ENCODE measurements around the gene SPAG9.
"Not testable (repeated sequence)": the region's sequence is repeated elsewhere in the genome, so short reads cannot be mapped to it uniquely, and the experiment has no call there.

The SPAG9 gene

GRCh38 chr17:51088287-51088686 is 32.4 kb downstream of the SPAG9 start:
- no peak for DNase-seq (ENCODE audit: low read depth)

- no peak for DNase-seq (ENCODE audit: low read depth)
These were observed 33.5 kb downstream of the SPAG9 start for GRCh38 chr17:51087072-51087757.

GRCh38 chr17:51085150-51085805 is 35.4 kb downstream of the SPAG9 start:
- DNase-seq (ENCODE audit: low read depth) = no peak

- no peak for DNase-seq (ENCODE audit: low read depth)
These were observed 36.7 kb downstream of the SPAG9 start for GRCh38 chr17:51083981-51084380.

DNA sequence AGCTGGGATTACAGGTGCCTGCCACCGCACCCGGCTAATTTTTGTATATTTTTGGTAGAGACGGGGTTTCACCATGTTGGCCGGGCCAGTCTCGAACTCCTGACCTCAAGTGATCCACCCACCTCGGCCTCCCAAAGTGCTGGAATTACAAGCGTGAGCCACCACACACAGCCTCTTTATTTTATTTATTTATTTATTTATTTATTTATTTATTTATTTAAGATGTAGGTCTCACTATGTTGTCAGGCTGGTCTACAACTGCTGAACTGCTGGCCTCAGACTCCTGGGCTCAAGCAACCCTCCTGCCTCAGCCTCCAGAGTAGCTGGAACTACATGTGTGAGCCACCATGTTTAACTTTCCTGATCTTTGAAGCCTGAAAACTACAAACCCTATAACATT is 37.3 kb downstream of the SPAG9 start:
- DNase-seq (ENCODE audit: low read depth) = not testable (repeated sequence)

DNA sequence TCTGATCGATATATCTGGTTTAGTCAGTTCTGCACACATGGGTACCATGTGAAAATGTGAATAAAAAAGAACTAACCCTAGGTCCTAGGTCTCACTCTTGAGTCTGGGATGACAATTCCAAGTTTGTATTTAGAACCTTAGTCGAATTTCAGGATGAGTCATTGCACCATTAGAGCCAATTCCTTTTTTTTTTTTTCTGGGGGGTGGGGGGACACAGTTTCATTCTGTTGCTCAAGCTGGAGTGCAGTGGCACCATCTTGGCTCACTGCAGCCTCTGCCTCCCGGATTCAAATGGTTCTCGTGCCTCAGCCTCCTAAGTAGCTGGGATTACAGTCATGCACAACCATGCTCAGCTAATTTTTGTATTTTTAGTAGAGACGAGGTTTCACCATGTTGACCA is 41.6 kb downstream of the SPAG9 start:
- DNase-seq (ENCODE audit: low read depth) = no peak

- DNase-seq (ENCODE audit: low read depth) = no peak
These were observed 42.6 kb downstream of the SPAG9 start for GRCh38 chr17:51078009-51078592.

- DNase-seq (ENCODE audit: low read depth) = no peak
These were observed 43.8 kb downstream of the SPAG9 start for GRCh38 chr17:51076821-51077220.

- no peak for DNase-seq (ENCODE audit: low read depth)
These were observed 49.1 kb downstream of the SPAG9 start for GRCh38 chr17:51071556-51071955.

DNA sequence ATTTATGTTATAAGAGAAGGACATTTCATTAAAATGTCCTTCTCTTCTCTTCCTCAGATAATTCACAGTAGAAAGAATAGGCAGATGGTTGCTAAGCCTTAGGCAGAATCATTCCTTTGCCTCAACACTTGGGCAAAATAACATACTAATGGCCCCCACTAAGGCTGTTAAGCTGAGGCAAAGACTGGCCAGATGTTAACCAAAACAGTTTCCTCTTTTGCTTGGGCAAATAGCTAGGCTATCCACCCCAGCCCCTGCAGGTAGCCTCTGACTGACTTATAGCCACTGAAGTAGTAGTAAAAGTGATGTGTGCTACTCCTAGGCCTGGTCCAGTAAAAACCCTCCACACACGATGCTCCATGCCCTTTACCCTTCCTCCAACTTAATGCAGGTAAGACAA is 55.2 kb downstream of the SPAG9 start:
- no peak for DNase-seq (ENCODE audit: low read depth)

DNA sequence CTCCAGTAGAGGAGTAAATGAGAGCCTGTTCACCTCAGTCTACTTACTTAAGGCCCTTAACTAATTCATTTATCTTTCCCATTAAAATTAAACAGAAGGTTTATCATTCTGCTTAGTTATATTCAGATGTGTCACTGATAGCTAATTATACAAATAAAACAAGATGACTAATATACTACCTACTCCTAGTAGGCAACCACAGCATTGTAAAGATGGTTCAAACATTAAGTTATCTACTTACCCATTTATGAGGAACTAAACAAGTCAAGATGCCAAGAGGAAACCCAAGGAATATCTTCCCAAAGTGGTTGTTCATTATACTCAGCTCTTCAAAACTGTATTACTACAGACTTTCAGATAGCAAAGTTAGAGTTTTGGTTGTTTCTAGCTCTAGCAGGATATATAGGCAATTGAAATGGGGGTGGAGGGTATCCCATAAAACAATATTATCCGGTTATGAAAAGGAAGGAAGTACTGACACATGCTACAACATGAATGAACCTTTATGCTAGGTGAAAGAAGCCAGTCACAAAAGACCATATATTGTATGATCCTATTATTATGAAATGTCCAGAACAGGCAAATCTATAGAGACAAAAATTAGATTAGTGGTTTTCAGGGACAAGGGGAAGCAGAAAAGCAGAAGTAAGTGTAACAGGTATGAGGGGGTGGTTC is 56.5 kb downstream of the SPAG9 start:
- DNase-seq (ENCODE audit: low read depth) = no peak

DNA sequence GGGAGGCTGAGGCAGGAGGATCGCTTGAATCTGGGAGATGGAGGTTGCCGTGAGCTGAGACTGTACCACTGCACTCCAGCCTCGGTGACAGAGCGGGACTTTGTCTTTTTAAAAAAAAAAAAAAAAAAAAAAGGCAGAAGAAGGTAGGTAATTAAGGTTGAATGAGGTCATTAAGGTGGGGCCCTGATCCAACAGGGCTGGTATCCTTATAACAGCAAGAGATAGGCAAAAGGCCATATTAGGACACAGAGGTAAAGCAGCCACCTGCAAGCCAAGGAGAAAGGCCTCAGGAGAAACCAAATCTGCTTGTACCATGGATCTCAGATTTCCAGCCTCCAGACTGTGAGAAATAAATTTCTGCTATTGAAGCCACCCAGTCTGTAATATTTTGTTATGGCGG is 60.3 kb downstream of the SPAG9 start:
- DNase-seq (ENCODE audit: low read depth) = no peak

- no peak for DNase-seq (ENCODE audit: low read depth)
These were observed 60.9 kb downstream of the SPAG9 start for GRCh38 chr17:51059781-51060180.

DNA sequence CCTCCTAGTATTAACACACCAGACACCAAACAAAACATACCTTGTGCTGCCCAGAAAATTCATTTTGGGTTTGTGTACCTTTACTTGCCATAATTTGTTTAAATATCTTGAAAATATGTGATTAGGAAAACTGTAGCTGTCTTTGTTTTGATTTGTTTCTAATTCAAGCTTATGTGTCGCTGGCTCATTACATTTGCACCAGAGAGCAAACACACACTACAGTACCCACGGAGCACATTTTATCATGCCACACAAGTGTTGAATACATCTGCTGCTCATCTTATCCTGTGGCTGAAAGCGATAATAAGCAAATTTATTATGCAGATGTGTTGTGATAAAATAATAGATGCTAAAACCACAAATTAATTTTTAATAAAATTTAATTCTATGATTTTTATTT is 63.1 kb downstream of the SPAG9 start:
- DNase-seq (ENCODE audit: low read depth) = no peak

GRCh38 chr17:51056813-51057510 is 63.7 kb downstream of the SPAG9 start:
- DNase-seq (ENCODE audit: low read depth) = no peak

- DNase-seq (ENCODE audit: low read depth) = no peak
These were observed 65.9 kb downstream of the SPAG9 start for GRCh38 chr17:51054748-51055147.

GRCh38 chr17:51052235-51052634 is 68.4 kb downstream of the SPAG9 start:
- no peak for DNase-seq (ENCODE audit: low read depth)

GRCh38 chr17:51050291-51051033 is 70.2 kb downstream of the SPAG9 start:
- DNase-seq (ENCODE audit: low read depth) = no peak

DNA sequence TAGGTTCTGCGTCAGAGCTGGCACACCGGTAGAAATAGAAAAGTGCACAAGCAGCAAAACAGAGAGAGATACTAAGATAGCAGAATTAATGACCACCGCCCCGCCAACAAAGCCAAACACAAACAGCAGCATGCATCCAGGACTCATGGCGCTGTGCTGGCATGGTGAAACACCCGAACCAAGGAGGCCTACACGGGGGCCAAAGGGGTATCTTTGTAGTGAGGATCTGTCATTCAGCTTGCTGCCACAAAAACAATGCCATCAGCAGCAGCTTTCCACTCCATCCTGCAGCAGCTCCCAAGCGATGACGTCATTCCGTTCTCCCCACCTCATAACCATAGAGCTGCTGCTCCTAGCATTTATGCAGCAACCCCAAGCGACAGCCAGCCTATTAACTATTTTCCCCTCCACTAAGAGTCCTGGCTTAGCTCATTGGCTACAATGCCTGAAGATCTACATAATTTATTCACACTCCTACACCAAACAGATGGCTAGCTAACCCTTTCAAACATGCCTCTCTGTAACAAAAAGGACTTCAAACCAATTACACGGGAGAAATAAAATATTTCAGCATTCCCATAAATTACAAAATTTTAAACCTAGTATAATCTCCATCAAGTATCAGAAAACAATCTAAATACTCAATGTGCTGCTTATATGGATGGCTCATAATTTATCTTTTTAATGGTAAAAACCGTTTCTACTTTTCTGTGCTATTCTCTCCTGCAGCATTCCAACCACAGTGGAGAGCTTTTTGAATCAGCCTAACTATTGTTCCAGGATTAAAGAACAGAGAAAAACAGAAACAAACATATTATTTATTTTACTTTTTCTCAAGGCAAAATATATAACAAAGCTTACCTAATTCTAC is 73.9 kb downstream of the SPAG9 start:
- DNase-seq (ENCODE audit: low read depth) = no peak

GRCh38 chr17:51046046-51046445 is 74.6 kb downstream of the SPAG9 start:
- DNase-seq (ENCODE audit: low read depth) = no peak

GRCh38 chr17:51045621-51046020 is 75.0 kb downstream of the SPAG9 start:
- DNase-seq (ENCODE audit: low read depth) = no peak

All from stimulated activated CD8-positive, alpha-beta memory T cell treated with anti-CD3 and anti-CD28 coated beads, Interleukin-15, amount 100 ng/mL, for 1 hour (primary cell).